Activated naive CD4-positive, alpha-beta T cell (primary cell): ENCODE measurements around the gene LTBR.

Experiments
- DNase-seq, 4 experiments: peaks; one replicate each; lab custom pipeline; 2025; lab: John Stamatoyannopoulos, UW

LTBR gene

GRCh38 chr12:6384499-6385436 lies 806 bp downstream of the LTBR start:
- no peak for DNase-seq

GRCh38 chr12:6386038-6386437 lies 2.1 kb downstream of the LTBR start:
- no peak for DNase-seq

GRCh38 chr12:6386491-6386890 lies 2.5 kb downstream of the LTBR start:
- no peak for DNase-seq

GRCh38 chr12:6387541-6387940 lies 3.6 kb downstream of the LTBR start:
- DNase-seq = no peak

GRCh38 chr12:6390084-6390799 lies 6.3 kb downstream of the LTBR start:
- DNase-seq = no peak

GRCh38 chr12:6391013-6391412 lies 7.1 kb downstream of the LTBR start:
- no peak for DNase-seq

GRCh38 chr12:6392504-6392903 lies 8.5 kb downstream of the LTBR start:
- no peak for DNase-seq

- no peak for DNase-seq
These were observed 9.1 kb downstream of the LTBR start for GRCh38 chr12:6393109-6393508.

- no peak for DNase-seq
These were observed 10.4 kb downstream of the LTBR start for GRCh38 chr12:6394398-6394797.

GRCh38 chr12:6396031-6396430 lies 12.1 kb downstream of the LTBR start:
- no peak for DNase-seq

- DNase-seq = no peak
These were observed 16.1 kb downstream of the LTBR start for GRCh38 chr12:6399884-6400644.

GRCh38 chr12:6404390-6404789 lies 20.4 kb downstream of the LTBR start:
- DNase-seq = no peak

GRCh38 chr12:6405963-6406362 lies 22.0 kb downstream of the LTBR start:
- no peak for DNase-seq

GRCh38 chr12:6407236-6407954 lies 23.4 kb downstream of the LTBR start:
- DNase-seq = no peak

GRCh38 chr12:6416596-6416995 lies 32.6 kb downstream of the LTBR start:
- DNase-seq = no peak

GRCh38 chr12:6418796-6419195 lies 34.8 kb downstream of the LTBR start:
- no peak for DNase-seq

GRCh38 chr12:6420364-6420763 lies 36.4 kb downstream of the LTBR start:
- DNase-seq = no peak

GRCh38 chr12:6423267-6424007 lies 39.5 kb downstream of the LTBR start:
- peak in 3 of 4 experiments; percentile 37 to 53 (median 41) for DNase-seq

GRCh38 chr12:6424008-6424347 lies 40.0 kb downstream of the LTBR start:
- no peak for DNase-seq

- DNase-seq = no peak
These were observed 40.9 kb downstream of the LTBR start for GRCh38 chr12:6424866-6425265.
